WTC11 (cell line): ENCODE data around the gene ALDH2. TPM values are rescaled to one million over a fixed set of nuclear protein-coding genes. Genes with fewer than 3 reads are reported as not detected.
"Not testable (repeated sequence)": the region's sequence is repeated elsewhere in the genome, so short reads cannot be mapped to it uniquely, and the experiment has no call there.

Experiments
- ATAC-seq: fragments of 200-7000 bp; cut with Tn5 transposase; 2 replicates; pipeline ENCODE4 v1.10.0; 2021; ENCODE audit warnings: mild to moderate bottlenecking, moderate library complexity
- CTCF ChIA-PET: fragments of 300-600 bp; sonication (Branson Sonifier 250); formaldehyde crosslinking; loops from one replicate; lab custom pipeline; 2021; ENCODE audit warnings: antibody characterized with exemption; lab: Charles Lee
- POLR2A ChIA-PET: fragments of 350-600 bp; sonication (Branson Sonifier 250); formaldehyde crosslinking; loops from one replicate; lab custom pipeline; 2021; ENCODE audit warnings: antibody characterized with exemption; lab: Charles Lee
- DNase-seq: peaks from one replicate; pipeline ENCODE4 v3.0.0; 2021; ENCODE audit warnings: low spot score
- H3K27ac Mint-ChIP-seq: 2 replicates; pipeline ENCODE4 v1.8.0; 2021; ENCODE audit warnings: mixed read lengths
- H3K27me3 Mint-ChIP-seq: 2 replicates; pipeline ENCODE4 v1.8.0; 2021; ENCODE audit warnings: low read depth, mild to moderate bottlenecking, moderate library complexity, mixed read lengths
- H3K36me3 Mint-ChIP-seq: 2 replicates; pipeline ENCODE4 v1.8.0; 2021; ENCODE audit warnings: mixed read lengths
- H3K4me1 Mint-ChIP-seq: 2 replicates; pipeline ENCODE4 v1.8.0; 2022; ENCODE audit warnings: mixed read lengths
- H3K4me3 Mint-ChIP-seq: 2 replicates; pipeline ENCODE4 v1.8.0; 2021; ENCODE audit warnings: mild to moderate bottlenecking, moderate library complexity, mixed read lengths
- H3K9me3 Mint-ChIP-seq: 2 replicates; pipeline ENCODE4 v1.8.0; 2021; ENCODE audit warnings: mixed read lengths
- ETV6 ChIP-seq: sonication (generic); formaldehyde crosslinking; IDR thresholded peaks from 2 replicates; pipeline ENCODE4 v1.8.1; 2022; ENCODE audit warnings: mild to moderate bottlenecking, missing genetic modification reagents
- FOXJ3 ChIP-seq: sonication (generic); formaldehyde crosslinking; IDR thresholded peaks from 2 replicates; pipeline ENCODE4 v1.9.0; 2021; ENCODE audit warnings: missing genetic modification reagents, mild to moderate bottlenecking, borderline replicate concordance
- GTF2I ChIP-seq: fragments of 250-450 bp; sonication (Bioruptor Pico); conservative IDR thresholded peaks from 2 replicates; pipeline ENCODE4 v1.4.0; 2021; ENCODE audit warnings: mild to moderate bottlenecking
- JAZF1 ChIP-seq: fragments of 250-450 bp; sonication (Bioruptor Pico); IDR thresholded peaks from 2 replicates; pipeline ENCODE4 v1.9.0; 2021; ENCODE audit warnings: moderate library complexity, mild to moderate bottlenecking, inconsistent platforms
- MXD4 ChIP-seq: fragments of 250-450 bp; sonication (Bioruptor Pico); IDR thresholded peaks from 2 replicates; pipeline ENCODE4 v1.8.0; 2021; ENCODE audit warnings: mild to moderate bottlenecking, moderate library complexity, borderline replicate concordance
- NR1H2 ChIP-seq: sonication (generic); formaldehyde crosslinking; IDR thresholded peaks from 2 replicates; pipeline ENCODE4 v1.9.0; 2021; ENCODE audit warnings: mild to moderate bottlenecking, moderate library complexity, missing genetic modification reagents
- ZNF396 ChIP-seq: fragments of 250-450 bp; sonication (Bioruptor Pico); IDR thresholded peaks from 2 replicates; pipeline ENCODE4 v1.8.0; 2021; ENCODE audit warnings: mild to moderate bottlenecking, moderate library complexity, borderline replicate concordance
- total RNA-seq: library from RNA; stranded (reverse); gene quantifications from 3 replicates; pipeline ENCODE4 v1.2.3, GENCODE V29; 2021
- TF ChIP-seq, protein P1 (sequence below): sonication (generic); formaldehyde crosslinking; conservative IDR thresholded peaks from 2 replicates; pipeline ENCODE4 v1.8.1; 2022; ENCODE audit warnings: mild to moderate bottlenecking, missing genetic modification reagents
- TF ChIP-seq, protein P2 (sequence below): sonication (generic); formaldehyde crosslinking; IDR thresholded peaks from 2 replicates; pipeline ENCODE4 v1.8.1; 2023; ENCODE audit warnings: mild to moderate bottlenecking, moderate library complexity, missing genetic modification reagents
- TF ChIP-seq, protein P3 (sequence below): sonication (generic); formaldehyde crosslinking; IDR thresholded peaks from 2 replicates; pipeline ENCODE4 v1.8.0; 2023; ENCODE audit warnings: mild to moderate bottlenecking, missing genetic modification reagents
- TF ChIP-seq, protein P4 (sequence below): sonication (generic); formaldehyde crosslinking; IDR thresholded peaks from 2 replicates; pipeline ENCODE4 v1.8.1; 2022; ENCODE audit warnings: low read depth, missing genetic modification reagents, borderline replicate concordance
- TF ChIP-seq, protein P5 (sequence below): sonication (generic); formaldehyde crosslinking; IDR thresholded peaks from 2 replicates; pipeline ENCODE4 v1.8.1; 2023; ENCODE audit warnings: mild to moderate bottlenecking, missing genetic modification reagents, borderline replicate concordance

Gene ALDH2
- total RNA-seq, 1 experiment from 2014 or later = 36.7 TPM

DNA sequence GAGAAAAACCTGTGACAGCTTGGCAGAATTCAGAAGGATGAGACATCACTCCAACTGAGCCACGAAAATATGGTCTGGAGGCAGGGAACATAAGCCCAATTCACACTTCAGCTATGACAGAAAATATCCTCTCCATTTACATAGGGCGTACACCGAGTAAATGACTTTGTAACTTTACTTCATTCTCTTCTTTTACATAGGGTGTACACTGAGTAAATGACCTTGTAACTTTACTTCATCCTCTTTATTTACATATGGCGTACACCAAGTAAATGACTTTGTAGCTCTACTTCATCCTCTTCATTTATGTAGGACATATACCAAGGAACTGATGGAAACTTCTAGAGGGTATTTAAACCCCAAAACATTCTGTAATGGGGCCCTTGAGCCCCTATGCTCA is 61.2 kb downstream of the ALDH2 start:
- H3K4me1 Mint-ChIP-seq = peaks cover 8% of the 10 kb centered on the region; the same call in 1 of the 2 replicates
- TF ChIP-seq ETV6 (CRISPR knock-in tag) (no peak), MXD4 (CRISPR knock-in tag) (no peak), NR1H2 (CRISPR knock-in tag) (no peak), GTF2I (CRISPR knock-in tag) (no peak), FOXJ3 (no peak), JAZF1 (CRISPR knock-in tag) (no peak)
- TF ChIP-seq, protein P1, sequence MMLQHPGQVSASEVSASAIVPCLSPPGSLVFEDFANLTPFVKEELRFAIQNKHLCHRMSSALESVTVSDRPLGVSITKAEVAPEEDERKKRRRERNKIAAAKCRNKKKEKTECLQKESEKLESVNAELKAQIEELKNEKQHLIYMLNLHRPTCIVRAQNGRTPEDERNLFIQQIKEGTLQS (CRISPR knock-in tag) = no peak
- TF ChIP-seq, protein P2, sequence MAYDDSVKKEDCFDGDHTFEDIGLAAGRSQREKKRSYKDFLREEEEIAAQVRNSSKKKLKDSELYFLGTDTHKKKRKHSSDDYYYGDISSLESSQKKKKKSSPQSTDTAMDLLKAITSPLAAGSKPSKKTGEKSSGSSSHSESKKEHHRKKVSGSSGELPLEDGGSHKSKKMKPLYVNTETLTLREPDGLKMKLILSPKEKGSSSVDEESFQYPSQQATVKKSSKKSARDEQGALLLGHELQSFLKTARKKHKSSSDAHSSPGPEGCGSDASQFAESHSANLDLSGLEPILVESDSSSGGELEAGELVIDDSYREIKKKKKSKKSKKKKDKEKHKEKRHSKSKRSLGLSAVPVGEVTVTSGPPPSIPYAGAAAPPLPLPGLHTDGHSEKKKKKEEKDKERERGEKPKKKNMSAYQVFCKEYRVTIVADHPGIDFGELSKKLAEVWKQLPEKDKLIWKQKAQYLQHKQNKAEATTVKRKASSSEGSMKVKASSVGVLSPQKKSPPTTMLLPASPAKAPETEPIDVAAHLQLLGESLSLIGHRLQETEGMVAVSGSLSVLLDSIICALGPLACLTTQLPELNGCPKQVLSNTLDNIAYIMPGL (CRISPR knock-in tag) = no peak
- TF ChIP-seq, protein P3, sequence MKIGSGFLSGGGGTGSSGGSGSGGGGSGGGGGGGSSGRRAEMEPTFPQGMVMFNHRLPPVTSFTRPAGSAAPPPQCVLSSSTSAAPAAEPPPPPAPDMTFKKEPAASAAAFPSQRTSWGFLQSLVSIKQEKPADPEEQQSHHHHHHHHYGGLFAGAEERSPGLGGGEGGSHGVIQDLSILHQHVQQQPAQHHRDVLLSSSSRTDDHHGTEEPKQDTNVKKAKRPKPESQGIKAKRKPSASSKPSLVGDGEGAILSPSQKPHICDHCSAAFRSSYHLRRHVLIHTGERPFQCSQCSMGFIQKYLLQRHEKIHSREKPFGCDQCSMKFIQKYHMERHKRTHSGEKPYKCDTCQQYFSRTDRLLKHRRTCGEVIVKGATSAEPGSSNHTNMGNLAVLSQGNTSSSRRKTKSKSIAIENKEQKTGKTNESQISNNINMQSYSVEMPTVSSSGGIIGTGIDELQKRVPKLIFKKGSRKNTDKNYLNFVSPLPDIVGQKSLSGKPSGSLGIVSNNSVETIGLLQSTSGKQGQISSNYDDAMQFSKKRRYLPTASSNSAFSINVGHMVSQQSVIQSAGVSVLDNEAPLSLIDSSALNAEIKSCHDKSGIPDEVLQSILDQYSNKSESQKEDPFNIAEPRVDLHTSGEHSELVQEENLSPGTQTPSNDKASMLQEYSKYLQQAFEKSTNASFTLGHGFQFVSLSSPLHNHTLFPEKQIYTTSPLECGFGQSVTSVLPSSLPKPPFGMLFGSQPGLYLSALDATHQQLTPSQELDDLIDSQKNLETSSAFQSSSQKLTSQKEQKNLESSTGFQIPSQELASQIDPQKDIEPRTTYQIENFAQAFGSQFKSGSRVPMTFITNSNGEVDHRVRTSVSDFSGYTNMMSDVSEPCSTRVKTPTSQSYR (CRISPR knock-in tag) = no peak
- TF ChIP-seq, protein P4, sequence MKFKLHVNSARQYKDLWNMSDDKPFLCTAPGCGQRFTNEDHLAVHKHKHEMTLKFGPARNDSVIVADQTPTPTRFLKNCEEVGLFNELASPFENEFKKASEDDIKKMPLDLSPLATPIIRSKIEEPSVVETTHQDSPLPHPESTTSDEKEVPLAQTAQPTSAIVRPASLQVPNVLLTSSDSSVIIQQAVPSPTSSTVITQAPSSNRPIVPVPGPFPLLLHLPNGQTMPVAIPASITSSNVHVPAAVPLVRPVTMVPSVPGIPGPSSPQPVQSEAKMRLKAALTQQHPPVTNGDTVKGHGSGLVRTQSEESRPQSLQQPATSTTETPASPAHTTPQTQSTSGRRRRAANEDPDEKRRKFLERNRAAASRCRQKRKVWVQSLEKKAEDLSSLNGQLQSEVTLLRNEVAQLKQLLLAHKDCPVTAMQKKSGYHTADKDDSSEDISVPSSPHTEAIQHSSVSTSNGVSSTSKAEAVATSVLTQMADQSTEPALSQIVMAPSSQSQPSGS (CRISPR knock-in tag) = no peak
- no peak for ATAC-seq
- ChIA-PET POLR2A (no interaction called here), CTCF (no interaction called here)
- H3K27me3 Mint-ChIP-seq = peaks cover 7% of the 10 kb centered on the region; the same call in 1 of the 2 replicates
- H3K4me3 Mint-ChIP-seq = no peak overlapping the region
- no peaks in the 10 kb centered on the region for H3K36me3 Mint-ChIP-seq
- H3K9me3 Mint-ChIP-seq = peaks cover 23% of the 10 kb centered on the region
- no peak overlapping the region for H3K27ac Mint-ChIP-seq
- no peak for DNase-seq

DNA sequence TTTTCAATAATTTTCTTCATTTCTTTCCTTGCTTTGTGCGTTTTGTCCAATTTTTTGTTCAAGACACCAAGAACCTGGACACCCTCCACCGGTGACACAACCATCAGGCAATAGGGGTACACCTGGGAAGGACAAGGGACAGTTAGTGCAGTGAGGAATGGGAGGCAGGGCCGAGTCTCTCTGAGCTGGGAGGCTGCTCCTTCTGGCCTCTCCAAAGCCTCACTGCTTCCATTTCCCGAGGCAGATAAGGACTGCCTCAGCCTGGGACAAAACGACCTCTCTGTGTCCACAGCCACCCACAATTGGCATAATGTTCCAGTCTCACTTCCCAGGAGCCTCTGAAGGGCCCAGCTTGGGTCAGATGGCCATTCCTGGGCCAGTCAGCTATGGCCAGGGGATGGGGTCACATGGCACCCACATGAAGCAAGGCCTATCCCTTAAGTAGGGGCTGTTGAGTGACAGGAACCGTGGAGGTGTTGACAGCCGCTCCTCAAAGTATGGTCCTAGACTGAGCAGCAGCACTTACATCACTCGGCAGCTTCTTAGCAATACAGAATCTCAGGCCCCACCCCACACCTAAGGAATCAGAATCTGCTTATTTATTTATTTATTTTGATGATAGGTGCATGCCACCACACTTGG is 61.7 kb downstream of the ALDH2 start:
- ChIA-PET POLR2A (no interaction called here), CTCF (no interaction called here)
- Mint-ChIP-seq H3K4me3 (no peak overlapping the region), H3K36me3 (no peaks in the 10 kb centered on the region), H3K27ac (no peak overlapping the region), H3K27me3 (peaks cover 8% of the 10 kb centered on the region; the same call in 1 of the 2 replicates), H3K4me1 (peaks cover 5% of the 10 kb centered on the region; the same call in 1 of the 2 replicates), H3K9me3 (peaks cover 25% of the 10 kb centered on the region)
- ATAC-seq (no peak), DNase-seq (no peak)
- TF ChIP-seq, protein P5, sequence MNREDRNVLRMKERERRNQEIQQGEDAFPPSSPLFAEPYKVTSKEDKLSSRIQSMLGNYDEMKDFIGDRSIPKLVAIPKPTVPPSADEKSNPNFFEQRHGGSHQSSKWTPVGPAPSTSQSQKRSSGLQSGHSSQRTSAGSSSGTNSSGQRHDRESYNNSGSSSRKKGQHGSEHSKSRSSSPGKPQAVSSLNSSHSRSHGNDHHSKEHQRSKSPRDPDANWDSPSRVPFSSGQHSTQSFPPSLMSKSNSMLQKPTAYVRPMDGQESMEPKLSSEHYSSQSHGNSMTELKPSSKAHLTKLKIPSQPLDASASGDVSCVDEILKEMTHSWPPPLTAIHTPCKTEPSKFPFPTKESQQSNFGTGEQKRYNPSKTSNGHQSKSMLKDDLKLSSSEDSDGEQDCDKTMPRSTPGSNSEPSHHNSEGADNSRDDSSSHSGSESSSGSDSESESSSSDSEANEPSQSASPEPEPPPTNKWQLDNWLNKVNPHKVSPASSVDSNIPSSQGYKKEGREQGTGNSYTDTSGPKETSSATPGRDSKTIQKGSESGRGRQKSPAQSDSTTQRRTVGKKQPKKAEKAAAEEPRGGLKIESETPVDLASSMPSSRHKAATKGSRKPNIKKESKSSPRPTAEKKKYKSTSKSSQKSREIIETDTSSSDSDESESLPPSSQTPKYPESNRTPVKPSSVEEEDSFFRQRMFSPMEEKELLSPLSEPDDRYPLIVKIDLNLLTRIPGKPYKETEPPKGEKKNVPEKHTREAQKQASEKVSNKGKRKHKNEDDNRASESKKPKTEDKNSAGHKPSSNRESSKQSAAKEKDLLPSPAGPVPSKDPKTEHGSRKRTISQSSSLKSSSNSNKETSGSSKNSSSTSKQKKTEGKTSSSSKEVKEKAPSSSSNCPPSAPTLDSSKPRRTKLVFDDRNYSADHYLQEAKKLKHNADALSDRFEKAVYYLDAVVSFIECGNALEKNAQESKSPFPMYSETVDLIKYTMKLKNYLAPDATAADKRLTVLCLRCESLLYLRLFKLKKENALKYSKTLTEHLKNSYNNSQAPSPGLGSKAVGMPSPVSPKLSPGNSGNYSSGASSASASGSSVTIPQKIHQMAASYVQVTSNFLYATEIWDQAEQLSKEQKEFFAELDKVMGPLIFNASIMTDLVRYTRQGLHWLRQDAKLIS = no peak
- no peak for TF ChIP-seq ZNF396 (CRISPR knock-in tag)
- no peak for TF ChIP-seq ETV6 (CRISPR knock-in tag)

DNA sequence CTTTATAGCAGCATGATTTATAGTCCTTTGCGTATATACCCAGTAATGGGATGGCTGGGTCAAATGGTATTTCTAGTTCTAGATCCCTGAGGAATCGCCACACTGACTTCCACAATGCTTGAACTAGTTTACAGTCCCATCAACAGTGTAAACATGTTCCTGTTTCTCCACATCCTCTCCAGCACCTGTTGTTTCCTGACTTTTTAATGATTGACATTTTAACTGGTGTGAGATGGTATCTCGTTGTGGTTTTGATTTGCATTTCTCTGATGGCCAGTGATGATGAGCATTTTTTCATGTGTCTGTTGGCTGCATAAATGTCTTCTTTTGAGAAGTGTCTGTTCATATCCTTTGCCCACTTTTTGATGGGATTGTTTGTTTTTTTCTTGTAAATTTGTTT is 62.9 kb downstream of the ALDH2 start:
- H3K4me1 Mint-ChIP-seq, H3K27me3 Mint-ChIP-seq, POLR2A ChIA-PET, H3K36me3 Mint-ChIP-seq, ATAC-seq, H3K27ac Mint-ChIP-seq, CTCF ChIA-PET, DNase-seq, H3K4me3 Mint-ChIP-seq: not testable (repeated sequence)
- peaks cover 25% of the 10 kb centered on the region for H3K9me3 Mint-ChIP-seq
